Measurements from ENCODE around the gene IL23R. TPM values are rescaled to one million over a fixed set of nuclear protein-coding genes. Genes with fewer than 3 reads are reported as not detected.

IL23R gene
- total RNA-seq, 2 experiments from 2014 or later: 0.23 TPM; not detected in 1

- no peaks in the 10 kb centered on the region for H3K9me2 ChIP-seq (ENCODE audit: insufficient read depth, low read length)
- H3K4me1 ChIP-seq (ENCODE audit: insufficient read depth, low read length, poor library complexity, severe bottlenecking): no peaks in the 10 kb centered on the region
- intact Hi-C loops (cut with micrococcal nuclease; ENCODE audit: unreplicated experiment): no loop called here
- H3K4me3 ChIP-seq (ENCODE audit: low read depth, low read length, poor library complexity, severe bottlenecking): no peak overlapping the region
- no peaks in the 10 kb centered on the region for H3K79me2 ChIP-seq (ENCODE audit: insufficient read depth, low read depth, low read length)
- no TSS peak for BruUV-seq (replicated peaks)
- no peak overlapping the region for H2AFZ ChIP-seq (ENCODE audit: low read length)
- CTCF ChIA-PET (ENCODE audit: unreplicated experiment): no interaction called here
- no peak overlapping the region for H3K4me2 ChIP-seq (ENCODE audit: low read length)
- no peak overlapping the region for H3K27ac ChIP-seq (ENCODE audit: low read depth, low read length, poor library complexity, severe bottlenecking)
- H3K9me3 ChIP-seq (ENCODE audit: low read length): no peaks in the 10 kb centered on the region
- POLR2A ChIA-PET: interaction anchor here (0.6 to 1.1 kb wide), 2 partner anchors 13 to 72 kb away, joined by 3 to 4 read pairs; no protein-coding TSS in a partner anchor
- no peak for TF ChIP-seq EZH2phosphoT487 (IDR thresholded peaks at IDR 0.05; ENCODE audit: borderline replicate concordance, low read depth, low read length)
- TF ChIP-seq, protein P1, sequence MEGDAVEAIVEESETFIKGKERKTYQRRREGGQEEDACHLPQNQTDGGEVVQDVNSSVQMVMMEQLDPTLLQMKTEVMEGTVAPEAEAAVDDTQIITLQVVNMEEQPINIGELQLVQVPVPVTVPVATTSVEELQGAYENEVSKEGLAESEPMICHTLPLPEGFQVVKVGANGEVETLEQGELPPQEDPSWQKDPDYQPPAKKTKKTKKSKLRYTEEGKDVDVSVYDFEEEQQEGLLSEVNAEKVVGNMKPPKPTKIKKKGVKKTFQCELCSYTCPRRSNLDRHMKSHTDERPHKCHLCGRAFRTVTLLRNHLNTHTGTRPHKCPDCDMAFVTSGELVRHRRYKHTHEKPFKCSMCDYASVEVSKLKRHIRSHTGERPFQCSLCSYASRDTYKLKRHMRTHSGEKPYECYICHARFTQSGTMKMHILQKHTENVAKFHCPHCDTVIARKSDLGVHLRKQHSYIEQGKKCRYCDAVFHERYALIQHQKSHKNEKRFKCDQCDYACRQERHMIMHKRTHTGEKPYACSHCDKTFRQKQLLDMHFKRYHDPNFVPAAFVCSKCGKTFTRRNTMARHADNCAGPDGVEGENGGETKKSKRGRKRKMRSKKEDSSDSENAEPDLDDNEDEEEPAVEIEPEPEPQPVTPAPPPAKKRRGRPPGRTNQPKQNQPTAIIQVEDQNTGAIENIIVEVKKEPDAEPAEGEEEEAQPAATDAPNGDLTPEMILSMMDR (conservative IDR thresholded peaks at IDR 0.05; ENCODE audit: low read length): no peak
- H3K36me3 ChIP-seq (ENCODE audit: insufficient read depth, low read length): no peaks in the 10 kb centered on the region
- no peaks in the 10 kb centered on the region for H4K20me1 ChIP-seq (ENCODE audit: insufficient read depth, low read length)
- no peak for DNase-seq (ENCODE audit: low spot score)
Observed at GRCh38 chr1:67227196-67227595, 60.9 kb downstream of the IL23R start.

GRCh38 chr1:67228791-67229190, 62.5 kb downstream of the IL23R start:
- BruUV-seq (replicated peaks): no TSS peak
- no peaks in the 10 kb centered on the region for H4K20me1 ChIP-seq (ENCODE audit: insufficient read depth, low read length)
- TF ChIP-seq, protein P1 (conservative IDR thresholded peaks at IDR 0.05; ENCODE audit: low read length): no peak
- no peak for TF ChIP-seq EZH2phosphoT487 (IDR thresholded peaks at IDR 0.05; ENCODE audit: borderline replicate concordance, low read depth, low read length)
- H3K9me3 ChIP-seq (ENCODE audit: low read length): no peaks in the 10 kb centered on the region
- ChIA-PET CTCF (ENCODE audit: unreplicated experiment) (interaction anchor here (0.5 kb wide), 1 partner anchor 23 kb away, joined by 3 read pairs; no protein-coding TSS in a partner anchor), POLR2A (no interaction called here)
- no peaks in the 10 kb centered on the region for H3K9me2 ChIP-seq (ENCODE audit: insufficient read depth, low read length)
- DNase-seq (ENCODE audit: low spot score): no peak
- intact Hi-C loops (cut with micrococcal nuclease; ENCODE audit: unreplicated experiment): no loop called here
- no peak overlapping the region for H3K27ac ChIP-seq (ENCODE audit: low read depth, low read length, poor library complexity, severe bottlenecking)
- H3K4me1 ChIP-seq (ENCODE audit: insufficient read depth, low read length, poor library complexity, severe bottlenecking): no peaks in the 10 kb centered on the region
- no peaks in the 10 kb centered on the region for H3K36me3 ChIP-seq (ENCODE audit: insufficient read depth, low read length)
- no peaks in the 10 kb centered on the region for H3K79me2 ChIP-seq (ENCODE audit: insufficient read depth, low read depth, low read length)
- no peak overlapping the region for H2AFZ ChIP-seq (ENCODE audit: low read length)
- no peak overlapping the region for H3K4me2 ChIP-seq (ENCODE audit: low read length)
- H3K4me3 ChIP-seq (ENCODE audit: low read depth, low read length, poor library complexity, severe bottlenecking): no peak overlapping the region

DNA sequence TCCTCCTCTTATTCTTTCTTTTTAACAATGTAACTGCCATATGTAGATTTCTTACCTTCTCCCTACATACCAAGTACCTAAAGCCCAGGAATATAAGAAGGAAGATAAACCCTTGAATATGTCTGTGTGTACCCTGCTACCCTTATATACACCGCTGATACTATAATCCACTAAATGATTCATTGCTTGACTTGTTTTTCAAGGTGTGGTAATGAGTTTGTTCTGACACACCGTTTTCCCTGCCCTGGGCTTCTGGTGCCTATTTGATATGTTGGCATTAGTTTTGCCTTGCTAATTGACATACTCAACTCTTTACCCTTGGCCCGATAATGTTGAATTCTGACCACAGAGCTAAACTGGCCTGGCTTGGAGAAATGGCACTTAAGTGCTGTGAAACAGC, 64.3 kb downstream of the IL23R start:
- H3K9me3 ChIP-seq (ENCODE audit: low read length): no peaks in the 10 kb centered on the region
- no peak for DNase-seq (ENCODE audit: low spot score)
- H4K20me1 ChIP-seq (ENCODE audit: insufficient read depth, low read length): no peaks in the 10 kb centered on the region
- no peaks in the 10 kb centered on the region for H3K36me3 ChIP-seq (ENCODE audit: insufficient read depth, low read length)
- H3K4me3 ChIP-seq (ENCODE audit: low read depth, low read length, poor library complexity, severe bottlenecking): no peak overlapping the region
- ChIA-PET POLR2A (no interaction called here), CTCF (ENCODE audit: unreplicated experiment) (no interaction called here)
- intact Hi-C loops (cut with micrococcal nuclease; ENCODE audit: unreplicated experiment): loop anchor here (10.0 kb wide), 1 partner anchor 114 kb away; no protein-coding TSS in a partner anchor
- no peaks in the 10 kb centered on the region for H3K9me2 ChIP-seq (ENCODE audit: insufficient read depth, low read length)
- no peak overlapping the region for H3K4me2 ChIP-seq (ENCODE audit: low read length)
- TF ChIP-seq EZH2phosphoT487 (IDR thresholded peaks at IDR 0.05; ENCODE audit: borderline replicate concordance, low read depth, low read length): no peak
- TF ChIP-seq, protein P1 (conservative IDR thresholded peaks at IDR 0.05; ENCODE audit: low read length): no peak
- BruUV-seq (replicated peaks): no TSS peak
- no peaks in the 10 kb centered on the region for H3K4me1 ChIP-seq (ENCODE audit: insufficient read depth, low read length, poor library complexity, severe bottlenecking)
- no peak overlapping the region for H3K27ac ChIP-seq (ENCODE audit: low read depth, low read length, poor library complexity, severe bottlenecking)
- H2AFZ ChIP-seq (ENCODE audit: low read length): no peak overlapping the region
- no peaks in the 10 kb centered on the region for H3K79me2 ChIP-seq (ENCODE audit: insufficient read depth, low read depth, low read length)

All from OCI-LY7 (cell line).